ENCODE data around the gene TMEM120B.

DNA sequence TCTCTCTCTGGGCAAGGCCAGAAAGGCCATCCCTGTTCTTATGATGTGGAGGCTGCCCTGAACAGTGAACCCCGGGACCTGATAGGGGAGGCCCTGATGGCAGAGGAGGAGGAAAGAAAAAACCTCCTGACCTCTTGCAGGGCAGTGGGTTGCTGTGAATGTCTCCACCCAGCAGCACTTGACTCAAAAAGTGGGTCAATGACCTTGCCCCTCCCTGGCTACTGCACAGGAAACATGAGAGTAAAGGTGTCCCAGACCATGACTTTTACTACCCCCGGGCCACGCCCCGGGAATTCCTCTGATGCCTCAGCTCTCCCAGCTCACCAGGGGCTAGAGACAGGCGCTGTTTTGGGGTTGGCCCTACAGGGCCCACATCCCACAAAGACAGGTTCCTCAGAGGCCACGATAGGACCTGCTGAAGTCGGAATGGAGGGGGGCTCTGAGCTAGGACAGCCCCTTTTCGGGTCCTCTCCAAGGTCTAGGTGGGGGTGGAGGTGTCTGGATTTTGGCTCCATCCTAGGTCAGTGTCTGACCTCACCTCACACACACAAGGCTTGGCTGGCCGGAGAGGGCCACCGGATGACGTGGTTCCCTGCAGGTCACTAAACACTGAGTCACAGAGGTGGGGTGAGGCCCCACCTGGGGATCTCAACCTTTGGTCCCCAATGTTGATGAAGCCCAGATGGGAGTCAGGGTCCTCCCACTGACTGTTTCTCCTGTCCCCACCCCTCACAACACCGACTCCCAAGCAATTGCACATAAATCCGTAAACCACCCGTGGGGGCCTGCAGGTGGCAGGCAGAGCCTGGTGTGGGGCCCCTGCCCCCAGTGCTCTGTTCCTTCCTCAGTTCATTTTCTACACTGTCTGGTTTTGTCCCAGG is 79.4 kb downstream of the TMEM120B start:
- no peak for TF ChIP-seq SP1 (IDR thresholded peaks at IDR 0.05)
- no peak for TF ChIP-seq ELF4 (IDR thresholded peaks at IDR 0.05)
- TF ChIP-seq, protein P1, sequence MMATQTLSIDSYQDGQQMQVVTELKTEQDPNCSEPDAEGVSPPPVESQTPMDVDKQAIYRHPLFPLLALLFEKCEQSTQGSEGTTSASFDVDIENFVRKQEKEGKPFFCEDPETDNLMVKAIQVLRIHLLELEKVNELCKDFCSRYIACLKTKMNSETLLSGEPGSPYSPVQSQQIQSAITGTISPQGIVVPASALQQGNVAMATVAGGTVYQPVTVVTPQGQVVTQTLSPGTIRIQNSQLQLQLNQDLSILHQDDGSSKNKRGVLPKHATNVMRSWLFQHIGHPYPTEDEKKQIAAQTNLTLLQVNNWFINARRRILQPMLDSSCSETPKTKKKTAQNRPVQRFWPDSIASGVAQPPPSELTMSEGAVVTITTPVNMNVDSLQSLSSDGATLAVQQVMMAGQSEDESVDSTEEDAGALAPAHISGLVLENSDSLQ (IDR thresholded peaks at IDR 0.05): no peak
- TF ChIP-seq BHLHE40 (IDR thresholded peaks at IDR 0.05; ENCODE audit: borderline replicate concordance): no peak
- TF ChIP-seq ZNF384 (IDR thresholded peaks at IDR 0.05): no peak
- no peak for TF ChIP-seq FOXM1 (IDR thresholded peaks at IDR 0.05; ENCODE audit: borderline replicate concordance)
- no peak for TF ChIP-seq FOXA1 (IDR thresholded peaks at IDR 0.05)
- TF ChIP-seq SUZ12 (IDR thresholded peaks at IDR 0.05): no peak
- TF ChIP-seq ARNT (IDR thresholded peaks at IDR 0.05): no peak
- TF ChIP-seq NFRKB (IDR thresholded peaks at IDR 0.05): no peak
- TF ChIP-seq TARDBP (IDR thresholded peaks at IDR 0.05): no peak
- TF ChIP-seq CTBP1 (IDR thresholded peaks at IDR 0.05; ENCODE audit: borderline replicate concordance): no peak
- no peak for TF ChIP-seq FOXK2 (IDR thresholded peaks at IDR 0.05)
